HG03571 (cell line): ENCODE data around the gene FAT3.

ENCODE experiments used
- ATAC-seq: cut with Tn5 transposase; IDR thresholded peaks from one replicate; pipeline ENCODE4 v1.9.1; 2021; ENCODE audit not compliant: unreplicated experiment

FAT3 gene

DNA sequence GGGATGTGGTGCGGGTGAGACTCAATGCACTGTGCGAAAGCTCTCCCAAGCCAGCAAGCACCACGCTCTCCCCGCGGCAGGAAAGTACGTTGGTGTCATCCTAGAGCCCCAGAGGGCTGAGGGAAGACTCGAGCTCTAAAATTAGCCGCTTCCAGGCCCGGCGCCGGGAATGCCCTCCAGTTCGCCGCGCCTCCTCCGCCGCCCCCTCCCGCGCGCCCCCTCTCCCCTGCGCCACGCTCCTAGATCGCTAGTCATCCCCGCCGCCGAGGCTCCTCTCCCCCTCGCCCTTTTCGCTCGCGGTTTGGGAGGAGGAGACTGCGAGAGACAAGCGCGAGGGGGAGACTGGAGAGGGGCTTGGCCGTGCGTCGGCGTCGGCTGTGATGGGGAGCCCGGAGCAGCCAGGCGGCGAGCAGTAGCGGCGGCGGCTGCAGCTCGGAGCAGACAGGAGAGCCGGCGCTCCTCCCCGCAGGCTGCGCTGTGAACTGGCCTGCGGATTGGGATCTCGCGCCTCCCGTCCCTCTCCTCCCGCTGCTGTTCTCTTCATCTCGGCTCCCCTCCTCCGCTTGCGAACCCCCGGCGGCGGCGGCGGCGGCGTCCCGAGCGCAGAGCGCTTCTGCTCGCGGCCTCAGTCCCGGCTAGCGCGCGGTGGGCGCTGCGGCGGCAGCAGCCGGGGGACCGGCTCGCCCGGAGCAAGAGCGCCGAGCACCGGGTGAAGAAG, at the start of gene FAT3:
FAT3 (plus strand) TSS at position 412 of the 718 bp plus-strand sequence. CDS start 127,295 bp downstream, outside the sequence.
- no peak for ATAC-seq

DNA sequence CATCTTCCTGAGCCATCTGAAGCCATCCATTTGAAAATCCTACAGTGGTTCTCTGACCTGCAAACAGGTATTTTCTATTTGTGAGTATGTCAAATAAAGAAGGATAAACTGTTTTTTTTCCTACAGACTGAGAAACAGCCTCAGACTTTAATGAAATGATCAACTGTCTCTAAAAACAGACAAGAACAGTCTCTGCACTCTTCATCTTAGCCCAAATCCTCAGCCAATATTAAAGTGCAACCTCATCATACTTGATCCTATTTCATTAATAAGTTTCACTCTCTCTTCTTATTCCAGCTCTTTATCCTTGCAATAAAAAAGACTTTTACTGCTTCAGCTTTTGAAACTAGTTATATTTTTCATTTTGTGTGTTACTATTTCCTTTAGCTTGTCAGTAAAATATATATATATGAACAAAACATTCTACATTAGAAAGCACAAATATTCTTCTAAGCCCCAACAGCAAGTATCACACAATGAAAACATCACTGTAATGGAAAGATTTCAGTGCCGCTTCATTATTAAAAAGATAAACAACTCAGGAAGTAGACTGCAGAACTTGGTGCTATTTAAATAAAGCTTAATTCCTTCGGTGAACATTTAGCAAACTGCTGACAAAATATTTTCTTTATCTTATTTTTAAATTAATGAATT, 45.5 kb upstream of the FAT3 start:
- no peak for ATAC-seq

DNA sequence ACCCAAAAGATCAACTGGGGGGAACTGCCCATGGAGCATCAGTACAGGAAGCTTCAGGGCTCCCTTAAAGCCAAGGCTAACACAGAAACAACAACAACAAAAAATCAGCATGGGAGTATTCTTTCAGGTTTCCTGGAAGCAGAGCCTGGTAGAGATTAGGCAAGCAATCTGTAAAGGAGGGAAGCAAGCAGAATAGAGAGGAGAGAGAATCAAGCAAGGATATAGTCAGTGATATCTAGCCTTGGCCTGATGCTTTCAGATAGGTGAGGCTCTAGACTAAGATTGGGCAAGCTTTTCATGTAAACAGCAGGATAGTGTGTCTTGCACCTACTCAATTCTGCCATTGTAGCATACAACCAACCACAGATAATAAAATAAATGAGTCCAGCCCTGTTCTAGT, 44.4 kb upstream of the FAT3 start:
- no peak for ATAC-seq

DNA sequence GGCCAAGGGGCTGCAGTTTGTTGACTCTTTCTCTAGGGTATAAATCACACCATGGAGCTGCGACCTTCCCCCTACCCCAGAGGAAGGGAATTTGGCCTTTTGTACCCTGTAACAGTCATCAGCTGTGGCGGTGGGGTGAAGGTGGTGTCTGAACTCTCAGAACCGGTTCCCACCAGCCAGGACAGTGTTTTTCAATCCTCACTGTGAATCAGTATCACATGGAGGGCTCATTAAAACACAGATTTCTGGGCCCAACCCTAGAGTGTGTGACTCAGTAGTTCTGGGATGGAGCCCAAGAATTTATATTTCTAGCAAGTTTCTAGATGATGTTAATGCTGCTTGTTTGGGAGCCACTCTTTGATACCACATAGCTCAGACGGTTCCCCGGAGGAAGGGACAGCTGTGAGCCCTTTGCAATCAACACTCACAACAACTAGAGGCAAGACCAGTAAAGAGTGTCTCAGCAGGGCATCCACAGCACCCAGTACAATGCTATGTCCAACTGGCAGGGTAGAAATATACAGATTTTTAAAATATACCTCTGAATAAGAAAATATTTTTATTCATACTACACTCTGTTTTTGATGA, 43.9 kb upstream of the FAT3 start:
- ATAC-seq = no peak

DNA sequence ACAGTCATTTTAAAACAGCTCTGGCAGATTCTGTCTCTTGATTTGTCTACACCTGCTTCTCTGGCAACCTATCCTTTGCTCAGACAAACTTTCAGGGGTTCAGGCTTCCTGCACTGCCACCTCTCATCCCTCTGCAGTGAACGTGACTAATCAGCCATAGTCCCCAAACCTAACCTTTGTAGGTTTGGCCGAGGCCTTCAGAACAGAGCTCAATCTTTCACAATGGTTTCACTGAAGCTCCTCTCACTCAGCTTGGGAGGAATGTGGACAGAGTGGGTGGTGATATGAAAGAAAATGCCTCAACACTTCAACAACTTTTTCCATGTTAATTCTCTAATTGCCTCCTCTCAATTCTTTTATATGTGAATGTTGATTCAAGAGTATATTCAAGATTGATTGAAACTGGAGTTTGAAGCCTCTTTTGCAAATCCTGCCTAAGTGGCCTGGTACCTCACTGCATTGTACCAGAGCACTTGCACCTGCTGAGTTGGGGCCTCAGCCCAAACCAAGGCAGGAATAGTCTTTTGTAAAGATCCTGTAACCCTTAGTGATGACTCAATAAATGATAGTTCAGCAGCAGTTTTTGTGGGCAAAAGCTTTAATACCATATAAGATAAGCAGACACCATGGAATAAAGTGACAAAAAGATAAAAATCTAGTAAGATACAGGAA, 33.9 kb upstream of the FAT3 start:
- no peak for ATAC-seq

DNA sequence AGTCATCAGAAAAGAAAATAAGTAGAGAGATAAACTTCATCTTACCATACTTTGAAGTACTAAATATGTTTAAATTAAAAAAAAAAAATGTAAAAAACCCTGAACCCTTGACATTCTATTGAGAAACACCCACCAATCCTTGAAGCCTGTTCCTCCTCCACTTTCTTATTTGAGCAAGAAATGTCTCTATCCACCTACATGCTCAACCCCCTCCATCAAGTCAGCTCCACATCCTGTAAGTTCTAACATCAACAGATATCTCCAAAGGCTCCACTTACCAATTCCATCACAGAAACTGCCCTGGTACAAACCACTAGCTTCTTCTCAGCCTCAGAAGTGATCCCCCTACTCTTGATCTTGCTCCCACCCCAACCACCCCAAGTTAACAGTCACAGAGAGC, 32.5 kb upstream of the FAT3 start:
- no peak for ATAC-seq

DNA sequence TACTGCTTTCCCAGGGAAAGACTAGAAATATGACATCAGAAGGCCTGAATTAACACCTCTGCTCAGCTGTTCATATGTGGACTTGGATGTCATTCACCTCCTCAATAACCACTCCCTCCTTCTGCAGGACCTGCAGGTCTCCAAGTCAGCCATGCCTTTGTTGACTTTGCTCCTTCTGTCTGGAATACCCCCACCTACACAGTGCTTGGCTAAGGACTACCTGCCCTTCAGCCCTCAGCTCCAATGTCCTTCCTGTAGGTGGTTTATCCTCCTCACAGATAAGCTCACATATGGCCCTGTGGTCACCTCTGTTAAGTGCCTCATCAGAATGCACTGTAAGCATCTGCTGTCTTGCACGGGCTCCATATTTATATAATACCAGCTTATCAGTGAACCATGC, 26.4 kb upstream of the FAT3 start:
- no peak for ATAC-seq

DNA sequence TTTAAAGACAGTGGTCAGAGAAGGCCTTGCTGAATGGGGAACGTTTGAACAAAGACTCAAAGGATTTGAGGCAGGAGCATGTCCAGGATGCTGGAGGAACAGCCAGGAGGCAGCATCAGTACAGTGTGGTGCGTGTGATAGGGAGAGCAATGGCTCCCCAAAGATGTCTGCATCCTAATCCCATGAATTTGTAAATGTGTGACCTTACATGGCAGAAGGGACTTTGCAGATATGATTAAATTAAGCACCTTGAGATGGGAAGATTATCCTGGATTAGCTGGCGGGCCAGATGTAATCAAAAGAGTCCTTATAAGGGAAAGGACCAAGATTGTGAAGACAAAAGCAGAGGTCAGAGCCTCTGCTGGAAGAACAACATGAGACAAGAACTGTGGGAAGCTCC, 24.6 kb upstream of the FAT3 start:
- no peak for ATAC-seq

DNA sequence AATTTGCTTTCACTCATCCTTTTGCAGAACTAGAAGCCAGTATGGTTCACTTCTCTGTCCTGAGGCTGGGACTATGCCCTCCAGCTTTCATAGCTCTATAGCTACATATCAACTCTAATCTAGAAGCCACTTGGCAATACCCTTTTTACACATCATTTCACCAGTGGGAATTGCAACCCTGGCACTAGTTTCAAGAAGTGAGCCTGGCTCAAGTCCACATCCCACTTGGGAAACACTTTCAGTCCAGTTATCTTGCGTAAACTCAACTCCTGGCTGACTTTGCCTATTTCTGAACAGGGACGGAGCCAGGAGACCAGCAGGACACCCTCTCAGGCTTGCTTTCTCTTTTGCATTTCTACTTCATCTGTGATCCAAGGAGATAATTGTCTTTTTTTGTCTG, 19.9 kb upstream of the FAT3 start:
- no peak for ATAC-seq

DNA sequence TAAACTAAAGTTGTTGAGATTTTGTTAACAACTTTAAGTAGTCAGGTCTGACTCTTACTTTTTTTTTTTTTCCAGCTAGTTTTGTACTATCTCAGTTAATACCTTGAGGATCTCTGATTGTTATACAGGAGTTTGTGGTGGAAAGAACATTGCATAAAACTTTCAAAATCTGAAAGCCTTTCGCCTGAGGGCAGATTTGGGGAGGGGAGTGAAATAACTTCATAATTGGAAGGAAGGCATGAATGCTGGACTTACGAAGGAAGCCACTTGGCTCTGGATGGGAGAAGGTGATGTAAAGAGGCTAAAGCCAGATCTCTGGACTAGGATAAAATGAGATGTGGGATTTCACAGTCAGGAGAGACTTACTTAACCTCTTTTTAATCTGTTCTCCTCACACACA, 18.2 kb upstream of the FAT3 start:
- no peak for ATAC-seq

DNA sequence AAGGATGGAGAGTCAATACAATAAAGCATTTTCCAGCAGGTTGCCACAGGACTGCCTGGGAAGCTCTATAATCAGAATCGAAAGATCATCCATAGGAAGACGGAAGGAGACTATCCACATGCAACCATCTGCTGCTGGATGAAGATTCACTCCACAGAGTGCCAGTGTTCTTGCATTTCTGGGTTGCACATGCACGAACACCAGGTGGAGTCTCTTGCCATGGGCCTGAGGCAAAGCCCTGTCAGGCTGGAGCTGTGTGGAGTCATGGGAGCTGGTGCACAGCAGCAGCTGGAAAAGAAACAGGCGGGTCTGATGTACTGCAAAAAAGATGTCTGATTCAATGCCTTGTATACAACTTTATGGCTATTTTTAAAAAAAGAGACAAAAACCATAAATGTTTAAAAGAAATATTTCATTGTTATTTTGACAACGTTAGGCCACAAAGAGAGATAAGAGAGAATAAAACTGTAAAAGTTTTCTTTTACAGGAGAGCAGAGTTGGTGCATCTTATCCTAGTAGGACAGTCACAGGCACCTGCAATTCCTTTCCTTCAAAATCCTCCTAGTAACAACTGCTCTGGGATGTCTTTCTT, 12.9 kb upstream of the FAT3 start:
- no peak for ATAC-seq

DNA sequence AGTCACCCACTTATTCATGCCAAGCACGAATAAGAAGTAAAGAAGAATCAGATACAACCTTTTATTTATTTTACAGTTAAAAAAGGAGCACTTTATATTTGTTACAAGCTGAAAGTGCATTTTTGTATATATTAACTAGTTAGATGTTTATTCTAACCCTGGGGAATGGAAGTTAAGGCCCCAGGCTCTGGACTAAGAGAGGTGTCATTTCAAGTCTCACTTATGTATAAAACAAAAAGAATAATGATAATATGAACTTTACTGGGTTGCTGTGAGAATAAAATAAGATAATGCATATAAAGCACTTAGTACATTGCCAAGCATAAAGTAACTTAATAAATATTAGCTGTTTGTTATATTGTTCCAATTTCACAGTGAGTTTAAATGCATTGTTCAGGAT, 12.1 kb upstream of the FAT3 start:
- no peak for ATAC-seq

DNA sequence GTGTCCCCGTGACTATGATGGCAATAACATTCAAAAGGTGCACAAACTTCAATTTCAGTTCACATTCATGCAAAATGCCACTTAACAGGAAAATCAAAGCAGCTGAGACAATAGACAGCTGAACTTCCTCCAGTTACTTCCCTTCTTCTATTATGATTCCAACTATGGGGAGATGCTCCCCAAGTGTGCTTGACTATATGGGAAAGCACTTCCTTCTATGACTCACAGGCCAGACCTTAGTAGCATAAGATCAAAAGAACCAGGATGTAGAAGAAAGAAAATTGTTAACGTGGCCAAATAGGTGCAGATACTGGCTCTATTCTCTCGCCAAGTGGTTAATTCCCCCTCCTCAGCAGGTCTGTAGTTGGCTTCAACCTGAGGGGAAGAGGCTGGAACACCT, 7.8 kb upstream of the FAT3 start:
- no peak for ATAC-seq

DNA sequence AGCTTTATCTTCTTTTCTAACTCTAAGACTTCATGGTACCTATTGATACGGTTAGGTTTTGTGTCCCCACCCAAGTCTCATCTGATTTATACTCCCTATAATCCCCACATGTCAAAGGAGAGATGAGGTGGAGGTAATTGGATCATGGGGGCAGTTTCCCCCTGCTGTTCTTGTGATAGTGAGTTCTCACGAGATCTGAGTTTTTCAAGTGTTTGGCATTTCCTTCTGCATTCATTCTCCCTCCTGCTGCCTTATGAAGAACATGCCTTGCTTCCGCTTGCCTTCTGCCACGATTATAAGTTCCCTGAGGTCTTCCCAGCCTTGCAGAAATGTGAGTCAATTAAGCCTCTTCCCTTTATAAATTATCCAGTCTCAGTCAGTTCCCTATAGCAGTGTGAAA, 5.1 kb upstream of the FAT3 start:
- no peak for ATAC-seq

DNA sequence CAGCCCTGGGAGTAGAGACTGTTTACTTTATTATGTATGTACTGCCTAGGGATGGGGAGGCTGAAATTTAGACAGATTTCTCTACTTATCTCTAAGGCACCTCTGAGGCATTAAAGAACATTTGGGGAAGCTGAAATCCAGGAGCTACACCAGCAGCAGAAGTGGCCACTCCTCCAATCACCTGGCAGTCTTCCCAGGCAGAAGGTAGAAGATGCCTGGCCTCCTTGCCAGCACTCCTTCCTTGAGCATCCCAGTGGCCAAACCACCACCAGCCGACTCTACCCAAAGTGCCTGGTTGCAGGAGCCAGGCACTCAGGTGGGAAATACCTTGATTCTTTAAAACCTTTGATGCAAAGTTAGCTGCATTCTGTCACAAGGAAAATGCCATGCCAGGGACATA, 1.9 kb upstream of the FAT3 start:
- no peak for ATAC-seq

DNA sequence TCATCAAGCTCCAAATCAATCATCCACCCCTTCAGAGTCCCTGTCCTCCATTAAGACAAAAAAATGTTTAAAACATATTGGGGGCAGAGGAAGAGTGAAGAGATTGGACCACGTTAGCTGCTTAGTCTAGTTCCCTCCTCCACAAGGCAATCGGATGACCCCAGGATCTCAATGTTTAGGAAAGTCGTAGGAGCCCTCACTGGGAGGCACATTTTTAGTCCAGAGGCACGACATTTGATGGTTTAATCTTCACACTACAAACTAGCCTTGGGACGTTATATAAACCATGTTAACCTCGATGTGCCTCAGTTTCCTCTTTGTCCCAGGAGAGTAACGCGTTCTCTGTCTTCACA, 588 bp upstream of the FAT3 start:
- no peak for ATAC-seq

DNA sequence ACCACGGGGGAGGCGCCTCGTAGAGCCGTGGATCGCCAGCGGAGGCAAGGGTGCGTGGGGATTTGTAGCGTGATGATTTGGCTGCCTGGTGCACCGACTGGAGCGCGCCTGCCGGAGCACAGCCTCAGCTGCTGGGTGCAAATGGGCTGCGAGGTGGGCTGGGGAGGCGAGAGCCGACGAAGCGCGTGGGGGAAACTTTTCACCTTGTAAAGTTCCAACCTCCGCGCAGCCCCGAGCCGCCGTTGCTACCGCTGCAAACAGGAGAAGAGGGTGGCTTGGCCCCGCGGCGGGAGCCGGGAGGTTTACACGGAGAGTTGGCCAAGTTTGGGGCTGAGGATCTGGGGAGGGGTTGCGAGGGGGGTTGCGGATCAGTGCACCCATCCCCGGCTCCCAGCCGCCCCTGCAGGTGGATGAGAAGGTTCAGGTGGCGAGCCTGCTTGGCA, 528 bp downstream of the FAT3 start:
- no peak for ATAC-seq

DNA sequence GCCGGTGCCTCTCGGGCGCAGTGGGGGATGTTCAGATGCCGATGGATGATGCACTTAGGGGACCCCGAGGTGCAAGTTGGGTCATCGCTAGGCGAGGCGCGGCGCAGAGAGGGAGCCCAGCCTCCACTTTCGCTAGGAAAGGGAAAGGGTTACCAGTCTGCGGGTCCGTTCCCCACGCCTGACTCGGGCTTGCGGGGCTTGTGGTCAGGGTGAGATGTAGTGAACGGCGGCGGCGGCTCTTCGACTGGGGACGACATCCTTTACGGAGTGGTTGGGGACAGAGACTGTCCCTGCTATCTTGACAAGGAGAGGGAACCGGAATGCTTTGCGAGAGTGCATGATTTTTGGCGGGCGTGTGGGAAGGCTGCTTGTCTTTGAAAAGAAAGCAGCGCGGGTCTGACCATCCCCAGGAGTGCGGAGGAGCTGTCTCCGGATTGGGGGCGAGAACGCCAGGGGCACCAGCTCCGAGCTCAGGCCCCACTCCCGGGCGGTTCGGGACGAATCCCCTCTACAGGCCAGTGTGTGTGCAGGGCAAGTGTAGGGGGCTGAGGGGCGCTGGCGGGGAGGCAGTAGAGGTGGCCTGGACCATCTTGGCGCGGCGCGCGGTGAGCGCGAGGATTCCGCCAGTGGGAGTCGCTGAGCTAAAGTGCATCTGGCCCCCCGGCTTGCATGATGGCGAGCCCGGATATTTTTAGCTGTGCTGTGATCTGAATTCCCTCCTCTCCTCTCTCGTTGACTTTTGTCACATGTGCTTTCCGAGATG, 1.1 kb downstream of the FAT3 start:
- ATAC-seq = no peak

DNA sequence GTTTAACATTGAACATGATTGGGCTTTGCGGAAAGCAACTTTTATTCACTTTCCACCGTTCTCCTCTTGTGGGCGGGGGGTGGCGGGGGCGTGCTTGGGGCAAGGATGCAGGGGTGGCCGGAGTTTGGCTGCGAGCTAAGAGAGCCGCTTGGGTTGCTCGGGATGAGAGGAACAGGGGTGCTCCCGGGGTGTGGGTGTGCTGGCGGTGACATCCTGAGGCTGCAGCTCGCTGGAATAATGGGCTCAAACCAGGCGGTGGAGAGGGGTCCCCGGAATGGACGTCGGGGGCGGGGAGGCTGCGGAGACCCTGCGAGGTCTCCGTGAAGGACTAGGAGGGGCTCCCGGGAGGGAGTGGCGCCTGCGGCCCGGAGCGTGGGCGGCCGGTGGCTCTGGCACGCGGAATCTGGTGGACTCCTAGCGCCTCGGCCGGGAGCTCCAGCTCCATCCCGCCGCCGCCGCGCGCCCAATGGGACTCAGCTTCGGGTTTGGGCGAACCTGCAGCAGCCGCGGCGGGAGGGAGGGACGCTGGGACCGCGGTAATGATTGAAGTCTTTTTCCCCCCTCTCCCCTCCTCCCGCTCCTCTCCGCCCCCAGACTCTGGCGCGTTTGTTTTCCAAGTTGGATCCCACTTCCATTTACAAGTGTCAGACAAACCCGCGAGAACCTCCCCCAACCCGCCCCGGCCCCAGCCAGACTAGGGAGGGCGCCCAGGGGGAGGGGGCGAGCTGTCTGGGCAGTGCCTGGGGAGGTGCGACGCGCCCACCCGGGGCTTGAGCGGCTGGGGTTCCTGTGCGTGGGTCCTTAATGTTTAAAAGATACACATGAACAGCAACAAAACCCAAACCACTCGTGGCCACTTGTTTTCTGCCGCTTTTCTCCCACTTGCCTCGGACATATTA, 2.0 kb downstream of the FAT3 start:
- no peak for ATAC-seq
